ENCODE data around the gene CC2D1A. TPM values are rescaled to one million over a fixed set of nuclear protein-coding genes. Genes with fewer than 3 reads are reported as not detected.
"Not testable (repeated sequence)": the region's sequence is repeated elsewhere in the genome, so short reads cannot be mapped to it uniquely, and the experiment has no call there.

The CC2D1A gene
- total RNA-seq, 4 donors from 2014 or later: 97.4 to 235 (median 184) TPM

DNA sequence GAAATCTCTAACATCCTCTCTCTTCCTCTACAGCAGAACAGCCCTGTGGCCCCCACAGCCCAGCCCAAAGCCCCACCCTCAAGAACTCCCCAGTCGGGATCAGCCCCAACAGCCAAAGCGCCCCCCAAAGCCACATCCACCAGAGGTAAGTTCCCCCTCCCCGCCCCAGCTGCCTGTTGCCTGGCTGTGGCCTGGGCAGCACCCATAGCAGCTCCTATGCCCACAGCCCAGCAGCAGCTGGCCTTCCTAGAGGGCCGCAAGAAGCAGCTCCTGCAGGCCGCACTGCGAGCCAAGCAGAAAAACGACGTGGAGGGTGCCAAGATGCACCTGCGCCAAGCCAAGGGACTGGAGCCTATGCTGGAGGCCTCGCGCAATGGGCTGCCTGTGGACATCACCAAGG, 14.5 kb downstream of the CC2D1A start:
- Histone ChIP-seq H3K4me3 (no peak overlapping the region), H3K9me3 (peaks cover 0 to 5% (median 0%) of the 10 kb centered on the region in 4 donors), H3K4me1 (no peaks in the 10 kb centered on the region), H3K27ac (no peak overlapping the region), H3K27me3 (no peaks in the 10 kb centered on the region), H3K36me3 (peaks cover 0 to 90% (median 3%) of the 10 kb centered on the region in 3 donors)
- TF ChIP-seq CTCF (IDR thresholded peaks at IDR 0.05) (no peak), POLR2A (IDR thresholded peaks at IDR 0.05) (no peak)
- no peak for DNase-seq

GRCh38 chr19:13920940-13921747, 15.1 kb downstream of the CC2D1A start:
- TF ChIP-seq POLR2A (IDR thresholded peaks at IDR 0.05) (no peak), CTCF (IDR thresholded peaks at IDR 0.05) (no peak)
- Histone ChIP-seq H3K9me3 (peaks cover 0 to 5% (median 0%) of the 10 kb centered on the region in 4 donors), H3K4me1 (no peaks in the 10 kb centered on the region), H3K4me3 (no peak overlapping the region), H3K27me3 (no peaks in the 10 kb centered on the region), H3K36me3 (peaks cover 0 to 88% (median 3%) of the 10 kb centered on the region in 3 donors), H3K27ac (no peak overlapping the region)
- DNase-seq: no peak

DNA sequence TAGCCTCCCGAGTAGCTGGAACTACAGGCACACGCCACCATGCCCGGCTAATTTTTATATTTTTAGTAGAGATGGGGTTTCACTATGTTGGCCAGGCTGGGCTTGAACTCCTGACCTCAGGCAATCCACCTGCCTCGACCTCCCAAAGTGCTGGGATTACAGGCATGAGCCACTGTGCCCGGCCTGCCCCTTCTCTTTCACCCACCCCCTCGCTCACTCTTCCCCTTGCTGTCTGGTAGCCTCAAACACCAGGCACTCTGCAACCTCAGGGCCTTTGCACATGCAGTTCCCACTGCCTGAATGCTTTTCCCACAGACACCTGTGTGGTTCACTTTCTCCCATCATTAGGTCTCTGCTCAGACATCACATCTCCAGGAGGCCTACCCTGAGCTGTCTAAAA, 16.1 kb downstream of the CC2D1A start:
- not testable (repeated sequence) for H3K4me3 ChIP-seq, H3K9me3 ChIP-seq, DNase-seq, H3K4me1 ChIP-seq, H3K27me3 ChIP-seq, H3K27ac ChIP-seq
- peaks cover 0 to 96% (median 3%) of the 10 kb centered on the region in 3 donors for H3K36me3 ChIP-seq

GRCh38 chr19:13923194-13923987, 17.4 kb downstream of the CC2D1A start:
- no peaks in the 10 kb centered on the region for H3K27me3 ChIP-seq
- peaks cover 0 to 97% (median 3%) of the 10 kb centered on the region in 3 donors for H3K36me3 ChIP-seq
- H3K4me3 ChIP-seq: no peak overlapping the region
- TF ChIP-seq POLR2A (IDR thresholded peaks at IDR 0.05) (no peak), CTCF (IDR thresholded peaks at IDR 0.05) (no peak)
- H3K27ac ChIP-seq: no peak overlapping the region
- no peak for DNase-seq
- peaks cover 0 to 5% (median 0%) of the 10 kb centered on the region in 4 donors for H3K9me3 ChIP-seq
- H3K4me1 ChIP-seq: no peaks in the 10 kb centered on the region

- peaks cover 0 to 85% (median 0%) of the 10 kb centered on the region in 3 donors for H3K36me3 ChIP-seq
- H3K4me1 ChIP-seq: no peaks in the 10 kb centered on the region
- no peak overlapping the region for H3K27ac ChIP-seq
- no peaks in the 10 kb centered on the region for H3K9me3 ChIP-seq
- H3K4me3 ChIP-seq: no peak overlapping the region
- no peaks in the 10 kb centered on the region for H3K27me3 ChIP-seq
- DNase-seq: no peak
- no peak for TF ChIP-seq POLR2A (IDR thresholded peaks at IDR 0.05)
- no peak for TF ChIP-seq CTCF (IDR thresholded peaks at IDR 0.05)
Measured at GRCh38 chr19:13926010-13926409, 20.0 kb downstream of the CC2D1A start.

DNA sequence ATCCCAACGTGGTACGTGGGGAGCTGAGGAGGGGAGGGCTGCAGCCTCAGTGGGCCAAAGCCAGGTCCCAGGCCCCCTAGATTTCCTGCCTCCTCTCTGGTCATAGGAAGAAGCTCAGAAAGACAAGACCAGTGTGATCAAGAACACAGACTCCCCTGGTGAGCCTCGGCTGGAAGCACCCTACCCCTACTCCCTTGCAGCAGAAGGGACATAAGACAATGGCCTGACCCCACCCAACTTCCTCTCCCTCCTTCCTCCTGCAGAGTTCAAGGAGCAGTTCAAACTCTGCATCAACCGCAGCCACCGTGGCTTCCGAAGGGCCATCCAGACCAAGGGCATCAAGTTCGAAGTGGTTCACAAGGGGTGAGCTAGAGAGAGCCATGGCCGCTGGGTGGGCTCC, 20.7 kb downstream of the CC2D1A start:
- H3K36me3 ChIP-seq: peaks cover 0 to 78% (median 0%) of the 10 kb centered on the region in 3 donors
- DNase-seq: no peak
- H3K4me1 ChIP-seq: no peaks in the 10 kb centered on the region
- H3K9me3 ChIP-seq: no peaks in the 10 kb centered on the region
- H3K27ac ChIP-seq: no peak overlapping the region
- TF ChIP-seq CTCF (IDR thresholded peaks at IDR 0.05): no peak
- TF ChIP-seq POLR2A (IDR thresholded peaks at IDR 0.05): no peak
- H3K4me3 ChIP-seq: no peak overlapping the region
- no peaks in the 10 kb centered on the region for H3K27me3 ChIP-seq
